ENCODE data around the gene UQCC2.
A peak's percentile ranks its signal among the peaks of the same experiment; 100 is the strongest.

Gene UQCC2

DNA sequence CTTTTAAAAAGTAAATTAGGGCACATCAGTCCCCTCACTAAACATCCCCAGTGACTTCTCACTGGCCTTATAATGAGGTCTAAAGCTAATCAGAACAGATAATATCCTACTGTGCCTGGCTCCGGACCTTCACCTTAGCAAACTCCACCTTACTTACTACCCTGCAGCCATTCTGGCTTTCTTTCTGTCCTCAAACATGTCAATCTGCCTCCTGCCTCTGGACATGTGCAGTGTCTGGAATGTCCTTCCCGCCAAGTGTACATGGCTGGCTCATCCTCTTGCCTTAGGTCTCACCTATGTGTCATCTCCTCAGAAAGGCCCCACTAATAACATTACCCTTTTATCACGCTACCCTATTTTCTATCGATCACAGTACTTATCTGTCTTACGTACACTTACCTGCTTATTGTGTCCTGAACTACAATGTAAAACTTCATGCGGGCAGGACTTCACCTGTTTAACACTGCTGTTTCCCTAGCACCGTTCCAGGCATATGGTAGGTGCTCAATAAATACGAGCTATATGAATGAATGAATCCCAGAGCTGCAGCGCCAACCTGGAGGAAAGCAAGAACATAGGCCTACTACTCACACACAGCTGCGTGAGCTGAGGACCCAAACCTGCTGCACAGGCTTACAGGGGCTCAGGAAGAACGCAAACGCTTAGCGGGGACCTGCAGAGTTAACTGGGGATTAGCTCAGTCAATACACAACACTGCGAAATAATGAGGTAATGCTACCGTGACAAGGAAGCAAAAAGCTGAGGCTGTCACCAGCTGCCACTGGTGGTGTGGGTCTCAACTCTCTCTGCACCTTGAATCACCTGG, 991 bp downstream of the UQCC2 start:
- 100% methylated on average over 3 of the region's 15 CpGs; no CpG with 5 or more reads in 1 of the 2 donors for WGBS, 2 donors (ENCODE audit: extremely low coverage in 2 of 2, insufficient read length in 2 of 2, insufficient replicate concordance in 1 of 2)
- H3K27me3 ChIP-seq (ENCODE audit: control insufficient read depth in 3 of 3, insufficient read depth in 3 of 3, low read depth in 1 of 3, low read length in 3 of 3), result no peaks in the 10 kb centered on the region
- DNase-seq (ENCODE audit: low spot score), result no peak

DNA sequence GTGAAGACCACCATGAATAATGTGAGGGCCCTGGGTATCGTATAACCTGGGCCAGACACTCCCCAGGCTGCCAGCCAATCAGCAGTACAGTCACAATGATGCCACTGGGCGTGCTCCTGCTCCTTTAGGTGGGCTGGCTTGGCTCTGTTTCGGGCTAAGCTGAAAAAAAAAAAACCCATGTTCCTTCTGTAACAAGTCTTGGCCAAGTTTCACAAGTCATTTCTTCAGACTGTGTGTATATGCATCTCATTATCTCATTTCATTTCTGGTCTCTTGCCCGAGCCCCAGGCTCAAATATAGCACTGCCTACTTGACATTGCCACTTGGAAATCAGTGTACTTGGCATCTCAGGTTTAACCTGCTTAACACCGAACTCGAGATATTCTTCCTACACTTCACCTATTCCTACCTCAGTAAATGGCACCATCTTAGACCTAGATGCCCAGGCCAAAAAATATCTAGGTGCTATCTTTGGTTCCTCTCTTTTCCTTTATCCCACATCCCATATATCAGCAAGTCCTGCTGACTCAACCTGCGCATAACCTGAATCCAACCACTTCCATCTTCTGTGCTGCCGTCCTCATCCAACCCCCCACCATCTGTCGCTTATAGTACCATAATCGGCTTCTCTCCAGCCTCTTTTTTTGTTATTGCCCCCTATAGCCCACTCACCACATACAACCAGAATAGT, 1.8 kb downstream of the UQCC2 start:
- H3K79me1 ChIP-seq (ENCODE audit: low read depth, low read length), result peaks cover 7% of the 10 kb centered on the region

More for the DNA sequence above, 991 bp downstream of the UQCC2 start:
- no peak overlapping the region for H3K14ac ChIP-seq (ENCODE audit: low read length)
- no peak overlapping the region for H3K9ac ChIP-seq (ENCODE audit: low read depth, low read length, poor library complexity)
- H2AK5ac ChIP-seq (ENCODE audit: low read depth, low read length), result peak overlapping the region; percentile 1
- peaks cover 20 to 48% of the 10 kb centered on the region in 2 donors for H3K36me3 ChIP-seq (replicated peaks in 1 of 2; ENCODE audit: control insufficient read depth in 2 of 2, insufficient read depth in 2 of 2, low read length in 2 of 2)
- peak overlapping the region; percentile 98 for H2AFZ ChIP-seq (ENCODE audit: low read length)
- H2BK15ac ChIP-seq (ENCODE audit: low read length), result no peak overlapping the region
- H3K4me1 ChIP-seq (ENCODE audit: control insufficient read depth in 2 of 2, insufficient read depth in 1 of 2, low read depth in 1 of 2, low read length in 2 of 2), result peaks cover 4 to 11% of the 10 kb centered on the region in 2 donors
- H3K18ac ChIP-seq (ENCODE audit: low read length), result no peak overlapping the region
- no peaks in the 10 kb centered on the region for H3K9me3 ChIP-seq (replicated peaks in 1 of 2; ENCODE audit: control insufficient read depth in 2 of 2, insufficient read depth in 1 of 2, low read depth in 1 of 2, low read length in 2 of 2)
- H3K79me1 ChIP-seq (ENCODE audit: low read depth, low read length), result peaks cover 7% of the 10 kb centered on the region
- H4K8ac ChIP-seq (ENCODE audit: low read depth, low read length), result no peak overlapping the region
- H3K4me2 ChIP-seq (ENCODE audit: insufficient read depth, low read length, poor library complexity, severe bottlenecking), result peak overlapping the region; percentile 55
- no peak overlapping the region for H3K23ac ChIP-seq (ENCODE audit: low read depth, low read length, poor library complexity)
- no peak overlapping the region for H3K4ac ChIP-seq (ENCODE audit: low read length)
- H2BK120ac ChIP-seq (ENCODE audit: low read depth, low read length), result no peak overlapping the region
- H4K91ac ChIP-seq (ENCODE audit: low read depth, low read length, poor library complexity), result no peak overlapping the region
- H3K4me3 ChIP-seq (ENCODE audit: low read length in 2 of 2), result peak overlapping the region; percentile 68 to 89
- no peak overlapping the region for H3K27ac ChIP-seq (replicated peaks; ENCODE audit: low read length)
- no peak overlapping the region for H2BK12ac ChIP-seq (ENCODE audit: low read length)
- H2BK5ac ChIP-seq (ENCODE audit: low read length), result peak overlapping the region; percentile 88

GRCh38 chr6:33708516-33709204, 2.8 kb downstream of the UQCC2 start:
- Histone ChIP-seq H3K4me2 (ENCODE audit: insufficient read depth, low read length, poor library complexity, severe bottlenecking) (no peak overlapping the region), H3K27me3 (ENCODE audit: control insufficient read depth in 3 of 3, insufficient read depth in 3 of 3, low read depth in 1 of 3, low read length in 3 of 3) (no peaks in the 10 kb centered on the region), H4K91ac (ENCODE audit: low read depth, low read length, poor library complexity) (no peak overlapping the region), H3K14ac (ENCODE audit: low read length) (no peak overlapping the region), H3K4ac (ENCODE audit: low read length) (no peak overlapping the region), H4K8ac (ENCODE audit: low read depth, low read length) (no peak overlapping the region), H2AFZ (ENCODE audit: low read length) (no peak overlapping the region), H2AK5ac (ENCODE audit: low read depth, low read length) (no peak overlapping the region), H3K23ac (ENCODE audit: low read depth, low read length, poor library complexity) (no peak overlapping the region), H3K4me1 (ENCODE audit: control insufficient read depth in 2 of 2, insufficient read depth in 1 of 2, low read depth in 1 of 2, low read length in 2 of 2) (peaks cover 4 to 11% of the 10 kb centered on the region in 2 donors), H3K9me3 (replicated peaks in 1 of 2; ENCODE audit: control insufficient read depth in 2 of 2, insufficient read depth in 1 of 2, low read depth in 1 of 2, low read length in 2 of 2) (no peaks in the 10 kb centered on the region), H2BK12ac (ENCODE audit: low read length) (no peak overlapping the region), H2BK5ac (ENCODE audit: low read length) (no peak overlapping the region), H3K27ac (replicated peaks; ENCODE audit: low read length) (no peak overlapping the region), H3K9ac (ENCODE audit: low read depth, low read length, poor library complexity) (no peak overlapping the region), H3K18ac (ENCODE audit: low read length) (no peak overlapping the region), H3K4me3 (ENCODE audit: low read length in 2 of 2) (no peak overlapping the region), H2BK15ac (ENCODE audit: low read length) (no peak overlapping the region), H3K79me1 (ENCODE audit: low read depth, low read length) (peaks cover 9% of the 10 kb centered on the region), H2BK120ac (ENCODE audit: low read depth, low read length) (no peak overlapping the region), H3K36me3 (replicated peaks in 1 of 2; ENCODE audit: control insufficient read depth in 2 of 2, insufficient read depth in 2 of 2, low read length in 2 of 2) (peaks cover 24 to 60% of the 10 kb centered on the region in 2 donors)
- no CpG with 5 or more reads among the region's 10 CpGs for WGBS, 2 donors (ENCODE audit: extremely low coverage in 2 of 2, insufficient read length in 2 of 2, insufficient replicate concordance in 1 of 2)
- no peak for DNase-seq (ENCODE audit: low spot score)

More for the DNA sequence above, 1.8 kb downstream of the UQCC2 start:
- Histone ChIP-seq H2BK12ac (ENCODE audit: low read length) (no peak overlapping the region), H2BK15ac (ENCODE audit: low read length) (no peak overlapping the region), H2AFZ (ENCODE audit: low read length) (no peak overlapping the region), H4K8ac (ENCODE audit: low read depth, low read length) (no peak overlapping the region), H3K4ac (ENCODE audit: low read length) (no peak overlapping the region), H3K27ac (replicated peaks; ENCODE audit: low read length) (no peak overlapping the region), H3K9me3 (replicated peaks in 1 of 2; ENCODE audit: control insufficient read depth in 2 of 2, insufficient read depth in 1 of 2, low read depth in 1 of 2, low read length in 2 of 2) (no peaks in the 10 kb centered on the region), H3K14ac (ENCODE audit: low read length) (no peak overlapping the region), H3K27me3 (ENCODE audit: control insufficient read depth in 3 of 3, insufficient read depth in 3 of 3, low read depth in 1 of 3, low read length in 3 of 3) (no peaks in the 10 kb centered on the region), H4K91ac (ENCODE audit: low read depth, low read length, poor library complexity) (no peak overlapping the region), H3K18ac (ENCODE audit: low read length) (no peak overlapping the region), H2BK5ac (ENCODE audit: low read length) (no peak overlapping the region), H3K4me1 (ENCODE audit: control insufficient read depth in 2 of 2, insufficient read depth in 1 of 2, low read depth in 1 of 2, low read length in 2 of 2) (peaks cover 4 to 11% of the 10 kb centered on the region in 2 donors), H3K23ac (ENCODE audit: low read depth, low read length, poor library complexity) (no peak overlapping the region), H2AK5ac (ENCODE audit: low read depth, low read length) (no peak overlapping the region), H2BK120ac (ENCODE audit: low read depth, low read length) (no peak overlapping the region), H3K36me3 (replicated peaks in 1 of 2; ENCODE audit: control insufficient read depth in 2 of 2, insufficient read depth in 2 of 2, low read length in 2 of 2) (peaks cover 20 to 52% of the 10 kb centered on the region in 2 donors), H3K9ac (ENCODE audit: low read depth, low read length, poor library complexity) (no peak overlapping the region), H3K4me2 (ENCODE audit: insufficient read depth, low read length, poor library complexity, severe bottlenecking) (no peak overlapping the region), H3K4me3 (ENCODE audit: low read length in 2 of 2) (no peak overlapping the region)
- no CpG with 5 or more reads among the region's 10 CpGs for WGBS, 2 donors (ENCODE audit: extremely low coverage in 2 of 2, insufficient read length in 2 of 2, insufficient replicate concordance in 1 of 2)
- DNase-seq (ENCODE audit: low spot score), result no peak
